ENCODE measurements around the gene APOBEC3B.
"Not testable (repeated sequence)": the region's sequence is repeated elsewhere in the genome, so short reads cannot be mapped to it uniquely, and the experiment has no call there.

DNA sequence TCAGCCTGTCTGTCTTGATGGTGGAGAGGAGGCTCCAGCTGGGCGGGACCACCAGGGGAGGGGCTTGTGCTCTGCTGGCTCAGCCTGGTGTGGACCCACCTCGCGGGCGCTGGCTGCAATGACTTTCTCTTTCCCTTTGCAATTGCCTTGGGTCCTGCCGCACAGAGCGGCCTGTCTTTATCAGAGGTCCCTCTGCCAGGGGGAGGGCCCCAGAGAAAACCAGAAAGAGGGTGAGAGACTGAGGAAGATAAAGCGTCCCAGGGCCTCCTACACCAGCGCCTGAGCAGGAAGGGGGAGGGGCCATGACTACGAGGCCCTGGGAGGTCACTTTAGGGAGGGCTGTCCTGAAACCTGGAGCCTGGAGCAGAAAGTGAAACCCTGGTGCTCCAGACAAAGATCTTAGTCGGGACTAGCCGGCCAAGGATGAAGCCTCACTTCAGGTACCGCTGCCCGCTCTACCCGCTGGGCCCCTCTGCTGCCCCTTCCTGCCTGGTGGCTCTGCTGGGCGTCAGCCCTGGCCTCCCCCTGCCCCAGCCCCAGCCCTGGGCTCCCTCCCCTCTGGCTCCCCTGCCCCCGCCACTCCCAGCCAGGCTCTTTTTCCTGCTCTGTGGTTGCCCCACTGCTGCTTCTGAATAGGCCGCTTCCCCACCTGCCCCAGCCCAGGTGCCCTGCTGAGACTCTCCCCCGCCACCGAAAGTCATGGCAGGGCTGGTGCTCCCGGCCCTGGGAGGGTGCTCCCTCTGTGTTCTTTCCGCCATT is 58.6 kb downstream of the APOBEC3B start, which contains the start of gene APOBEC3F:
- TF ChIP-seq CTCF (IDR thresholded peaks at IDR 0.05); EZH2 (IDR thresholded peaks at IDR 0.05; ENCODE audit: borderline replicate concordance, insufficient read depth, low read depth, low read length, poor library complexity, severe bottlenecking): not testable (repeated sequence)
